Measurements from ENCODE around the gene DCAF15.

GRCh38 chr19:13942023-13942684 lies 10.2 kb upstream of the DCAF15 start:
- no peak for TF ChIP-seq POLR2A (IDR thresholded peaks at IDR 0.05; ENCODE audit: low read depth, low read length)
- TF ChIP-seq POLR2AphosphoS5 (IDR thresholded peaks at IDR 0.05; ENCODE audit: low read depth, low read length): no peak
